Activated CD4-positive, alpha-beta T cell treated with anti-CD3 and anti-CD28 coated beads for 36 hours (primary cell): ENCODE measurements around the gene GRIFIN. TPM values are rescaled to one million over a fixed set of nuclear protein-coding genes. Genes with fewer than 3 reads are reported as not detected.

Experiments
- ATAC-seq: fragments of 200-7000 bp; cut with Tn5 transposase; one replicate; pipeline ENCODE4 v1.10.0; 2021; ENCODE audit warnings: mild to moderate bottlenecking, moderate library complexity
- CTCF ChIA-PET: fragments of 350-600 bp; sonication (Branson Sonifier 250); formaldehyde crosslinking; loops from one replicate; lab custom pipeline; 2021; ENCODE audit warnings: antibody characterized with exemption; lab: Charles Lee
- POLR2A ChIA-PET: fragments of 350-600 bp; sonication (Branson Sonifier 250); formaldehyde crosslinking; loops from one replicate; lab custom pipeline; 2021; ENCODE audit warnings: antibody characterized with exemption, inconsistent platforms; lab: Charles Lee
- DNase-seq: peaks from one replicate; pipeline ENCODE4 v3.0.0-alpha.2; 2020
- H3K27ac Mint-ChIP-seq: one replicate; pipeline ENCODE4 v1.8.0; 2021; ENCODE audit warnings: mixed read lengths
- H3K27me3 Mint-ChIP-seq: one replicate; pipeline ENCODE4 v1.8.0; 2021; ENCODE audit warnings: mixed read lengths
- H3K36me3 Mint-ChIP-seq: one replicate; pipeline ENCODE4 v1.8.0; 2021; ENCODE audit warnings: low read depth, mixed read lengths
- H3K4me1 Mint-ChIP-seq: one replicate; pipeline ENCODE4 v1.8.0; 2021; ENCODE audit warnings: mixed read lengths
- H3K4me3 Mint-ChIP-seq: one replicate; pipeline ENCODE4 v1.8.0; 2021; ENCODE audit warnings: mild to moderate bottlenecking, moderate library complexity, mixed read lengths
- H3K9me3 Mint-ChIP-seq: one replicate; pipeline ENCODE4 v1.8.0; 2021; ENCODE audit warnings: low read depth, mixed read lengths
- intact Hi-C, 2 experiments: fragments of 100-400 bp; cut with DNase I in 1 of 2; cut with micrococcal nuclease in 1 of 2; formaldehyde crosslinking; loops; one replicate each; pipeline versions ENCODE4 v1.14.2 to v1.15.1; 2022 to 2024; cut with DNase I, micrococcal nuclease
- total RNA-seq, 2 experiments: library from RNA; stranded (reverse); gene quantifications; one replicate each; pipeline ENCODE4 v1.2.3, GENCODE V29; 2021

GRIFIN gene
- total RNA-seq, 2 experiments from 2014 or later: not detected

DNA sequence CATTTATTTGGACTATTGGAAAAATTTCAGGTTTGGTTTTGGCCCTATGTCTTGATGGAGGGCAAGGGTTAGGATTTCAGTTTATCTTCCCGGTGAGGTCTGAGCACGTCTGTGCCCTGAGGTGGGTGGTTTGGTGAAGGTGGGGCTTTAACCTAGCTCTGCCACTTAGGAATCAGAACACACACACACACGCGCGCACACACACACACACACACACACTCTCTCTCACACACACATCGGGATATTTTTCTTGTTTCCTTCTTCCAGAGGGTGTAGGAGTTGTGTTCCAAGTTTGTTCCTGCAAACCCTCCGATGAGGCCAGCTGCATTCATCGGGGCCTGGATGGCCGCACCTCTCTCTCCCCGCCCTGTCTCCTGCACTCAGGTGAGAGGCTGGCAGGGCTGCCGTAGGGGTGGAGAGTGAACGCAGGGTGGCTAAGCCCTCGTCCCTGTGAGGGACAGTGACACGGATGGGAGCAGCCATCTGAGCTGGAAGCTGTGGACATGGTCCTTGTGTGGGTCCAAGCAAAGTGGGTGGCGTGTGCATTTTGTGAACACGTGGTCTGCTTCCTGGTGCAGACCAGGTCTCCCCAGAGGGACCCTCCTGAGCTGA, 38.6 kb downstream of the GRIFIN start:
- H3K9me3 Mint-ChIP-seq: no peaks in the 10 kb centered on the region
- ATAC-seq (no peak), DNase-seq (no peak)
- H3K36me3 Mint-ChIP-seq: peaks cover 4% of the 10 kb centered on the region
- ChIA-PET POLR2A (no interaction called here), CTCF (interaction anchor here (0.6 kb wide), 2 partner anchors 192 to 208 kb away, joined by 3 to 4 read pairs; no protein-coding TSS in a partner anchor)
- intact Hi-C loops: loop anchor here in 1 of 2 experiments (10.0 kb wide), 1 partner anchor 53 kb away; no protein-coding TSS in a partner anchor
- H3K4me1 Mint-ChIP-seq: no peaks in the 10 kb centered on the region
- no peak overlapping the region for H3K27ac Mint-ChIP-seq
- no peaks in the 10 kb centered on the region for H3K27me3 Mint-ChIP-seq
- no peak overlapping the region for H3K4me3 Mint-ChIP-seq

DNA sequence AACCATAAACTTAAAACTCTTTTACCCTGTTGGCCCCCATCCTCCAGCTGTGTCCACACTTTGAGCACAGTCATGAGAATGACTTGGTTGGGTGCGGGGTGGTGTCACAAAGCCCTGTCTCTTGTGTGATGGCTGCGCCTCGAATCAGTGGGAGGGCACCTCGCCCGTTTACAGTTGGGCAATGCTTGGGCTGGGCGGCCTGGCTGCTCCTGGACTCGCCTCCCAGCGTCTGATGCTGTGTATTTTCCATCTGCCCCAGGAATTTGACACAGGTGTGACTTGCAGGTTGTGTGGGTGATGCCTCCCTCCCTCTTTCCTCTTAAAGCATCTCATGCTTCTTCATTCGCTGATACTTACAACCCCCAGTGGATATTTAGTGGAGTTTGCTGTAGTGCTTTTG, 39.1 kb downstream of the GRIFIN start:
- CTCF ChIA-PET: no interaction called here
- H3K36me3 Mint-ChIP-seq: peaks cover 4% of the 10 kb centered on the region
- ATAC-seq (no peak), DNase-seq (no peak)
- H3K27me3 Mint-ChIP-seq: no peaks in the 10 kb centered on the region
- no peak overlapping the region for H3K27ac Mint-ChIP-seq
- no peak overlapping the region for H3K4me3 Mint-ChIP-seq
- no peaks in the 10 kb centered on the region for H3K4me1 Mint-ChIP-seq
- intact Hi-C loops: loop anchor here in 1 of 2 experiments (10.0 kb wide), 1 partner anchor 52 kb away; no protein-coding TSS in a partner anchor
- no peaks in the 10 kb centered on the region for H3K9me3 Mint-ChIP-seq
- POLR2A ChIA-PET: no interaction called here

DNA sequence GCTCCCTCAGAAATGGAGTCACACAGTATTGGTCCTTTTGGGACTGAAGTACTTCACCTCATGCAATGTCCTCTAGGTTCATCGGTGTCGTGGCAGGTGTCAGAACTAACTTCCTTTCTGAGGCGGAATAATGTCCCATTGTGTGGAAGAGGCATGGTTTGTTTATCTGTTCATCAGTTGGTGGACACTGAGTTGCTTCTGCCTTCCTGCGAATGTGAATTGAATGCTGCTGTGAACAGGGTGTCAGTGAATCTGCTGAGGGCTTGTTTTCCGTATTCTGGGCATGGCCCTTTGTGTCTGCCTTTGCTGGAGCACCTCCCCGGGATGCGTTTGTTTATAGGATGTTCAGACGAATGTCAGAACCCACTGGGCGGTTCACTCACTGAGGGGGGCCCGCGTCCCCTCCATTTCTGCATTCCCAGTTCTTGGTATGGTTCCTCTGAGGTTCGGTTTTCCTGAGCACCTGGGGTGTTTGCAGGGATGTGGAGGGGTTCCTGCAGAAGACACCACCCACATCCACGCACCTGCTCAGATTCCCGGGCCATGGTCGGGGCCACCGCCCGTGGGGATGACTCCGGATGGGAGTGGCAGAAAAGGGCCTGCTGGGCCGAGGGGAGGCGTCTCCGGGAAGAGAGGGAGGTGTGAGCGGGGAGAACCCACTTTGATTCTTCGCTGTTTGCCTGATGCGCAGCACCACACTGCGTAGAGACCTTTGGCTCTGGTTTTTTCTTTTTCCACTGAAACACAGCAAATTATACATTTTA, 39.7 kb downstream of the GRIFIN start:
- no peaks in the 10 kb centered on the region for H3K9me3 Mint-ChIP-seq
- ATAC-seq (no peak), DNase-seq (no peak)
- ChIA-PET CTCF (interaction anchor here (1.0 to 1.1 kb wide), 3 partner anchors 20 to 89 kb away, joined by 3 to 4 read pairs (median 3); no protein-coding TSS in a partner anchor), POLR2A (no interaction called here)
- no peaks in the 10 kb centered on the region for H3K4me1 Mint-ChIP-seq
- intact Hi-C loops: loop anchor here in 1 of 2 experiments (10.0 kb wide), 1 partner anchor 52 kb away; no protein-coding TSS in a partner anchor
- no peaks in the 10 kb centered on the region for H3K27me3 Mint-ChIP-seq
- no peak overlapping the region for H3K27ac Mint-ChIP-seq
- H3K4me3 Mint-ChIP-seq: no peak overlapping the region
- peaks cover 4% of the 10 kb centered on the region for H3K36me3 Mint-ChIP-seq

DNA sequence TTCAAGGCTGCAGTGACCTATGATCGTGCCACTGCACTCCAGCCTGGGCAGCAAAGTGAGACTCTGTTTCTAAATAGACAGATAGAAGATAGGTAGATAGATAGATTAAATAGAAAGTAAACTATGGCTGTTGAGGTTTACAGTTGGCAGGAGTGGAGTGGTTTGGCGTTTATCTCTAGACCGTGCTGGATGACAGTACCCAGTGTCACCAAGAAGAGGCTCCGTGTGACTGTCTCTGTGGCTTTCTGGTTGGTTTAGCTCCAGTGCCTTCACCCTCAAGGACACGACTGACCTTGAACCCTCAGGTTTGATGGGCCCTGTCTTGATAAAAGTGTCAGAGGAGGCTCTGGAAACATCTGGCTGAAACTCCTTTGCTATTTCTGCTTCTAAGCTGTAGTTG, 41.1 kb downstream of the GRIFIN start:
- H3K4me1 Mint-ChIP-seq: no peaks in the 10 kb centered on the region
- CTCF ChIA-PET: interaction anchor here (0.6 to 1.4 kb wide), 6 partner anchors 11 to 354 kb away, joined by 3 to 4 read pairs (median 3); no protein-coding TSS in a partner anchor

DNA sequence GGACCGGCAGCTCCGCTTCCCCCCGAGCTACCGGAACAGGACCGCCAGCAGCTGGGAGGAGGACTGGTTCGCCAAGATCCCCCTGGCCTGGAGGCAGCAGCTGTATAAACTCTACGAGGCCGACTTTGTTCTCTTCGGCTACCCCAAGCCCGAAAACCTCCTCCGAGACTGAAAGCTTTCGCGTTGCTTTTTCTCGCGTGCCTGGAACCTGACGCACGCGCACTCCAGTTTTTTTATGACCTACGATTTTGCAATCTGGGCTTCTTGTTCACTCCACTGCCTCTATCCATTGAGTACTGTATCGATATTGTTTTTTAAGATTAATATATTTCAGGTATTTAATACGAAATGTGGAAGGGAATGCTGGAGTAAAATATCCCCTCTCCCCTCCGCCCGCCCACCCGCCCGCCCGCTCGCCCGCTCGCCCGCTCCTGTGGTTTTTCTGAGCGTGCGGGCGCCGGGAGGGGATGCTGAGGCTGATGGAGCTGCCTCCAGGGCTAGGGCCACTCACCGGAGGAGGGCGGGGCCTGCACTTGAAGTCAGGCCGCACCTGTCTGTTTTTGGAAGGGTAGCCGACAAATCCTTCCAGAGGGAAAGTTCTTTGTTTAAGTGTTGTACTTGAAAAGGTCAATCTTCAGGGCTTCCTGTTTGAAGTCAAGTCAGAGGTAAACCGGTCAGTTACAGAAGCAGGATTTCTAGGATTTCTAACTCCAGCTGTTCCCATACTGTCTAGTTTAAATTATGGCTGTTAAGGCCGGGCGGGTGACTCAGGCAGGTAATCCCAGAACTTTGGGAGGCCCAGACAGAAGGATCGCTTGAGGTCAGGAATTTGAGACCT, 42.3 kb downstream of the GRIFIN start:
- DNase-seq (no peak), ATAC-seq (no peak)
- intact Hi-C loops: loop anchor here in 1 of 2 experiments (10.0 kb wide), 1 partner anchor 49 kb away; no protein-coding TSS in a partner anchor
- peaks cover 5% of the 10 kb centered on the region for H3K4me1 Mint-ChIP-seq
- H3K36me3 Mint-ChIP-seq: peaks cover 8% of the 10 kb centered on the region
- POLR2A ChIA-PET: no interaction called here
- CTCF ChIA-PET: interaction anchor here (0.6 to 1.4 kb wide), 2 partner anchors 10 to 276 kb away, joined by 3 to 4 read pairs; no protein-coding TSS in a partner anchor
- no peak overlapping the region for H3K4me3 Mint-ChIP-seq
- H3K27ac Mint-ChIP-seq: no peak overlapping the region
- no peaks in the 10 kb centered on the region for H3K27me3 Mint-ChIP-seq
- peaks cover 4% of the 10 kb centered on the region for H3K9me3 Mint-ChIP-seq

More for the DNA sequence above, 41.1 kb downstream of the GRIFIN start:
- Mint-ChIP-seq H3K27me3 (no peaks in the 10 kb centered on the region), H3K27ac (peak overlapping the region; percentile 24), H3K36me3 (peaks cover 8% of the 10 kb centered on the region), H3K4me3 (no peak overlapping the region), H3K9me3 (peaks cover 4% of the 10 kb centered on the region)
- ATAC-seq (no peak), DNase-seq (no peak)
- POLR2A ChIA-PET: no interaction called here
- intact Hi-C loops: loop anchor here in 1 of 2 experiments (10.0 kb wide), 1 partner anchor 50 kb away; no protein-coding TSS in a partner anchor

DNA sequence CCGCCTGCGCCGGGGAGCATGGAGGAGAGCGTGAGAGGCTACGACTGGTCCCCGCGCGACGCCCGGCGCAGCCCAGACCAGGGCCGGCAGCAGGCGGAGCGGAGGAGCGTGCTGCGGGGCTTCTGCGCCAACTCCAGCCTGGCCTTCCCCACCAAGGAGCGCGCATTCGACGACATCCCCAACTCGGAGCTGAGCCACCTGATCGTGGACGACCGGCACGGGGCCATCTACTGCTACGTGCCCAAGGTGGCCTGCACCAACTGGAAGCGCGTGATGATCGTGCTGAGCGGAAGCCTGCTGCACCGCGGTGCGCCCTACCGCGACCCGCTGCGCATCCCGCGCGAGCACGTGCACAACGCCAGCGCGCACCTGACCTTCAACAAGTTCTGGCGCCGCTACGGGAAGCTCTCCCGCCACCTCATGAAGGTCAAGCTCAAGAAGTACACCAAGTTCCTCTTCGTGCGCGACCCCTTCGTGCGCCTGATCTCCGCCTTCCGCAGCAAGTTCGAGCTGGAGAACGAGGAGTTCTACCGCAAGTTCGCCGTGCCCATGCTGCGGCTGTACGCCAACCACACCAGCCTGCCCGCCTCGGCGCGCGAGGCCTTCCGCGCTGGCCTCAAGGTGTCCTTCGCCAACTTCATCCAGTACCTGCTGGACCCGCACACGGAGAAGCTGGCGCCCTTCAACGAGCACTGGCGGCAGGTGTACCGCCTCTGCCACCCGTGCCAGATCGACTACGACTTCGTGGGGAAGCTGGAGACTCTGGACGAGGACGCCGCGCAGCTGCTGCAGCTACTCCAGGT, 43.1 kb downstream of the GRIFIN start:
- ATAC-seq: no peak
- H3K27me3 Mint-ChIP-seq: no peaks in the 10 kb centered on the region
- ChIA-PET CTCF (interaction anchor here (0.6 kb wide), 1 partner anchor 21 kb away, joined by 5 read pairs; no protein-coding TSS in a partner anchor), POLR2A (no interaction called here)
- intact Hi-C loops: loop anchor here in 1 of 2 experiments (10.0 kb wide), 1 partner anchor 48 kb away; no protein-coding TSS in a partner anchor
- no peak overlapping the region for H3K4me3 Mint-ChIP-seq
- H3K27ac Mint-ChIP-seq: no peak overlapping the region
- DNase-seq: no peak
- H3K9me3 Mint-ChIP-seq: peaks cover 4% of the 10 kb centered on the region
- H3K4me1 Mint-ChIP-seq: peaks cover 5% of the 10 kb centered on the region
- H3K36me3 Mint-ChIP-seq: peaks cover 8% of the 10 kb centered on the region

DNA sequence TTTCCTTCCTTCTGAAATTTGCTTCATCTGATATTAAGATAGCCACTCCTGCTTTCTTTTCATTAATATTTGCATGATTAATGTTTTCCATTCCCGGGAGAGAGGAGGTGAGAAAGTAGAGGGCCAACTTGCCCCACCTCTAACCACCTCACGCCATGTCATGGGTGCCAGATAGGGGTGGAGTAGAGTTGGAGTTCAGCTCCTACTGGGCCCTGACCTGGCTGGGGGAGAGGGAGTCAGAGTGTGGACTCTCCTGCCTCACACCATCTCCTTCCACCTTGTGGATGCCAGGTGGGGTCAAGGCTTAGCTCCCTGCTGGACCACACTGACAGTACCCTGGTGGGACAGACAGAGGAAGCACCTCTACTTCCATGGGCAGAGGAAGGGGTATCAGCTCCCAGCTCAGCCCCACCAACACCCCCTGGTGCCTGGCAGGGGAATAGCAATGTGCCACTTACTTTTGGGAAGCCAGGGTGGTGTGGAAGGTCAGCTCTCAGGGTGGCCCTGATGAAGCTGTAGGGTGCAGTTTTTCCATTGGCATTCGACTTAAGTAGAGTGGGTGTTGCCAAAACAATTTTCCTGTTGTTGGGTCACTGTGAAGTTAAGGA, 44.8 kb downstream of the GRIFIN start:
- Mint-ChIP-seq H3K27me3 (no peaks in the 10 kb centered on the region), H3K9me3 (peaks cover 4% of the 10 kb centered on the region), H3K36me3 (peaks cover 8% of the 10 kb centered on the region), H3K4me3 (no peak overlapping the region), H3K27ac (no peak overlapping the region), H3K4me1 (peaks cover 5% of the 10 kb centered on the region)
- intact Hi-C loops: loop anchor here (1.0 to 10.0 kb wide), 2 partner anchors 47 to 852 kb away; no protein-coding TSS in a partner anchor
- CTCF ChIA-PET: interaction anchor here (0.6 to 2.9 kb wide), 13 partner anchors 8 to 852 kb away, joined by 3 to 17 read pairs (median 4); no protein-coding TSS in a partner anchor
- POLR2A ChIA-PET: interaction anchor here (1.1 kb wide), 1 partner anchor 277 kb away, joined by 3 read pairs; no protein-coding TSS in a partner anchor
- DNase-seq (peak; percentile 68), ATAC-seq (peak; percentile 76)

DNA sequence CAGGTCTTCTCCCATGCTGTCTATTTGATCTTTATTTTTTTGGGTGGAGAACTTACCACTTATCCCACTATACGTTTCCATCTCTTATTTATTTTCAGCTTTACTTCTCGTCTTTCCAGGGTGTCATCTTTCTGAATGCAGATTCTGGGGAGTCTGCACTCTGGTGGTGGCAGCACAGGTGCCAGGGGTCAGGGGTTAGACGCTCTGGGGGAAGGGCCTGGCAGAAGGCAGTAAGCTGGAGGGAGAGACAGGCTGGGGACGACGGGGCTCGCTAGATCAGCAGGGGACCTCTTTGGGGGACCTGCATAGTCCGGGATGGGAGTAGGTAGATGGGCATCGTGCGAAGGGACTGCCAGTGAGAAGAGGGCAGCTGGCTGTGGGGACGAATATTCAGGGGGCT, 50.4 kb downstream of the GRIFIN start:
- ChIA-PET POLR2A (no interaction called here), CTCF (no interaction called here)
- H3K9me3 Mint-ChIP-seq: peaks cover under 1% of the 10 kb centered on the region
- intact Hi-C loops: no loop called here
- H3K4me1 Mint-ChIP-seq: peaks cover 5% of the 10 kb centered on the region
- no peak overlapping the region for H3K27ac Mint-ChIP-seq
- ATAC-seq: no peak
- H3K4me3 Mint-ChIP-seq: no peak overlapping the region
- DNase-seq: no peak
- peaks cover under 1% of the 10 kb centered on the region for H3K36me3 Mint-ChIP-seq
- H3K27me3 Mint-ChIP-seq: no peaks in the 10 kb centered on the region
